Glutamatergic neuron (in vitro differentiated cells): Measurements from ENCODE around the gene DOCK10. TPM values are rescaled to one million over a fixed set of nuclear protein-coding genes. Genes with fewer than 3 reads are reported as not detected.

Experiments
- DNase-seq: peaks from one replicate; pipeline ENCODE4 v3.0.0; 2022
- H3K27ac Mint-ChIP-seq: one replicate; pipeline ENCODE4 v1.8.0; 2020; ENCODE audit warnings: mild to moderate bottlenecking, mixed read lengths, inconsistent platforms; ENCODE audit not compliant: unreplicated experiment
- H3K27me3 Mint-ChIP-seq: one replicate; pipeline ENCODE4 v1.8.0; 2020; ENCODE audit warnings: mild to moderate bottlenecking, moderate library complexity, mixed read lengths, inconsistent platforms; ENCODE audit not compliant: unreplicated experiment
- H3K36me3 Mint-ChIP-seq: one replicate; pipeline ENCODE4 v1.8.0; 2020; ENCODE audit warnings: mild to moderate bottlenecking, mixed read lengths, inconsistent platforms; ENCODE audit not compliant: unreplicated experiment
- H3K4me1 Mint-ChIP-seq: one replicate; pipeline ENCODE4 v1.8.0; 2020; ENCODE audit warnings: mild to moderate bottlenecking, low read depth, mixed read lengths, inconsistent platforms; ENCODE audit not compliant: unreplicated experiment
- H3K4me3 Mint-ChIP-seq: one replicate; pipeline ENCODE4 v1.8.0; 2020; ENCODE audit warnings: mild to moderate bottlenecking, mixed read lengths, inconsistent platforms; ENCODE audit not compliant: unreplicated experiment
- H3K9me3 Mint-ChIP-seq: one replicate; pipeline ENCODE4 v1.8.0; 2020; ENCODE audit warnings: mild to moderate bottlenecking, moderate library complexity, mixed read lengths, inconsistent platforms; ENCODE audit not compliant: unreplicated experiment
- total RNA-seq: library from RNA; stranded (reverse); fragmentation: NEBNext Ultra II Directional; extraction: Animal tissue kit (Norgen Biotek cat#: 25700); gene quantifications from one replicate; pipeline ENCODE4 v1.2.1, GENCODE V29; 2021; ENCODE audit not compliant: unreplicated experiment
- TF ChIP-seq, protein P1 (sequence below): fragments of 200-600 bp; sonication (generic); IDR thresholded peaks from one replicate; pipeline ENCODE4 v1.5.0; 2021; ENCODE audit not compliant: partially characterized antibody, unreplicated experiment

DOCK10 gene
- total RNA-seq, 1 donor from 2014 or later = 1.1 TPM

DNA sequence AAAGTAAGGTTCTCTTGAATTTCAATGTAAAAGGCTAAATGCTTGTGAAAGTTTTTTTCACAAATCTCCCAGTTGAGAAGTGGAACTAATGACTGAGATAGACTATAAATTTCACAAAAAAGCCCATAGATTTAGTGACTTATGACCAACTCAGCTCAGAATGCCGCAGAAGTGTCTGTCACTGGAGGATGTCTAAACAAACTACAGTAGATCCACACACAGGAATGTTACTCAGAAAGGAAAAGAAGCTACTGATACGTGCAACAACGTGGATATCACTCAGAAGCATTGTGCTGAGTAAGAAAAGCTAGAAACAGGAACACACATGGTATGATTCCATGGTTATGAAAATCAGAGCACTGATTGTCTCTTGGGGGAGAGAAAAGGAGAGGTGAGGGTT, 151.9 kb downstream of the DOCK10 start:
- no peak for DNase-seq
- TF ChIP-seq, protein P1, sequence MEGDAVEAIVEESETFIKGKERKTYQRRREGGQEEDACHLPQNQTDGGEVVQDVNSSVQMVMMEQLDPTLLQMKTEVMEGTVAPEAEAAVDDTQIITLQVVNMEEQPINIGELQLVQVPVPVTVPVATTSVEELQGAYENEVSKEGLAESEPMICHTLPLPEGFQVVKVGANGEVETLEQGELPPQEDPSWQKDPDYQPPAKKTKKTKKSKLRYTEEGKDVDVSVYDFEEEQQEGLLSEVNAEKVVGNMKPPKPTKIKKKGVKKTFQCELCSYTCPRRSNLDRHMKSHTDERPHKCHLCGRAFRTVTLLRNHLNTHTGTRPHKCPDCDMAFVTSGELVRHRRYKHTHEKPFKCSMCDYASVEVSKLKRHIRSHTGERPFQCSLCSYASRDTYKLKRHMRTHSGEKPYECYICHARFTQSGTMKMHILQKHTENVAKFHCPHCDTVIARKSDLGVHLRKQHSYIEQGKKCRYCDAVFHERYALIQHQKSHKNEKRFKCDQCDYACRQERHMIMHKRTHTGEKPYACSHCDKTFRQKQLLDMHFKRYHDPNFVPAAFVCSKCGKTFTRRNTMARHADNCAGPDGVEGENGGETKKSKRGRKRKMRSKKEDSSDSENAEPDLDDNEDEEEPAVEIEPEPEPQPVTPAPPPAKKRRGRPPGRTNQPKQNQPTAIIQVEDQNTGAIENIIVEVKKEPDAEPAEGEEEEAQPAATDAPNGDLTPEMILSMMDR = no peak
- peaks cover 2% of the 10 kb centered on the region for H3K9me3 Mint-ChIP-seq
- no peaks in the 10 kb centered on the region for H3K4me1 Mint-ChIP-seq
- no peak overlapping the region for H3K4me3 Mint-ChIP-seq
- H3K27me3 Mint-ChIP-seq = no peaks in the 10 kb centered on the region
- H3K36me3 Mint-ChIP-seq = no peaks in the 10 kb centered on the region
- no peak overlapping the region for H3K27ac Mint-ChIP-seq

GRCh38 chr2:224887141-224887540, 155.1 kb downstream of the DOCK10 start:
- no peak for DNase-seq
- H3K27ac Mint-ChIP-seq = no peak overlapping the region
- no peaks in the 10 kb centered on the region for H3K27me3 Mint-ChIP-seq
- H3K4me3 Mint-ChIP-seq = no peak overlapping the region
- H3K36me3 Mint-ChIP-seq = no peaks in the 10 kb centered on the region
- H3K9me3 Mint-ChIP-seq = peaks cover 2% of the 10 kb centered on the region
- H3K4me1 Mint-ChIP-seq = peaks cover 9% of the 10 kb centered on the region
- TF ChIP-seq, protein P1 = no peak

GRCh38 chr2:224885836-224886547, 156.3 kb downstream of the DOCK10 start:
- Mint-ChIP-seq H3K36me3 (no peaks in the 10 kb centered on the region), H3K4me3 (no peak overlapping the region), H3K27me3 (no peaks in the 10 kb centered on the region), H3K4me1 (peaks cover 9% of the 10 kb centered on the region), H3K27ac (no peak overlapping the region), H3K9me3 (peaks cover 2% of the 10 kb centered on the region)
- DNase-seq = no peak
- TF ChIP-seq, protein P1 = no peak

- H3K36me3 Mint-ChIP-seq = no peaks in the 10 kb centered on the region
- no peak overlapping the region for H3K27ac Mint-ChIP-seq
- H3K4me3 Mint-ChIP-seq = peak overlapping the region; percentile 65
- DNase-seq = no peak
- TF ChIP-seq, protein P1 = no peak
- peaks cover 2% of the 10 kb centered on the region for H3K9me3 Mint-ChIP-seq
- H3K4me1 Mint-ChIP-seq = peaks cover 9% of the 10 kb centered on the region
- no peaks in the 10 kb centered on the region for H3K27me3 Mint-ChIP-seq
These were observed 157.0 kb downstream of the DOCK10 start for GRCh38 chr2:224885291-224885690.

DNA sequence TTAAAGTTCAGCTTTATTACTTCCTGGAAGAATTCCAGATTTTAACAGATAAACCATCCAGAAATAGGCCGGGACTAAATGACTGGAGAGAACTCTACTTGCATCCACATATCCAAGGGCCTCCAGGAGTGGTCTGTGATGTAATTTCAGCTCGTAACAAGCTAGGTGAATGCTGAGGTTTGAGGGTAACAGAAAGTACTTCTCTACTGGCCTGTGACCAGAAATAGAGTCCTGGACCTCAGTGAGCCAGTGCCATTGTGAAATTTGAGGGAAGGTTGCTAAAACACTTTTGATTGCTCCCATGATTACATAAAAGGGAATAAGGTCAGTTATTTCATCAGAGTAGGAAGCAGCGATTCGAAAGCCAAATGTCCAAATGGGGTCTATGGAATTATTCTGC, 158.1 kb downstream of the DOCK10 start:
- H3K36me3 Mint-ChIP-seq = no peaks in the 10 kb centered on the region
- H3K9me3 Mint-ChIP-seq = peaks cover 2% of the 10 kb centered on the region
- no peak for DNase-seq
- H3K4me1 Mint-ChIP-seq = peaks cover 9% of the 10 kb centered on the region
- H3K27ac Mint-ChIP-seq = peak overlapping the region; percentile 84
- H3K4me3 Mint-ChIP-seq = no peak overlapping the region
- no peaks in the 10 kb centered on the region for H3K27me3 Mint-ChIP-seq
- TF ChIP-seq, protein P1 = no peak
